AG20443 (cell line): ENCODE results near the gene CHST6.
"Not testable (repeated sequence)": the region's sequence is repeated elsewhere in the genome, so short reads cannot be mapped to it uniquely, and the experiment has no call there.

Source experiments
- DNase-seq: peaks from one replicate; pipeline ENCODE4 v3.0.0; 2012; ENCODE audit warnings: low spot score, mixed read lengths

The CHST6 gene

DNA sequence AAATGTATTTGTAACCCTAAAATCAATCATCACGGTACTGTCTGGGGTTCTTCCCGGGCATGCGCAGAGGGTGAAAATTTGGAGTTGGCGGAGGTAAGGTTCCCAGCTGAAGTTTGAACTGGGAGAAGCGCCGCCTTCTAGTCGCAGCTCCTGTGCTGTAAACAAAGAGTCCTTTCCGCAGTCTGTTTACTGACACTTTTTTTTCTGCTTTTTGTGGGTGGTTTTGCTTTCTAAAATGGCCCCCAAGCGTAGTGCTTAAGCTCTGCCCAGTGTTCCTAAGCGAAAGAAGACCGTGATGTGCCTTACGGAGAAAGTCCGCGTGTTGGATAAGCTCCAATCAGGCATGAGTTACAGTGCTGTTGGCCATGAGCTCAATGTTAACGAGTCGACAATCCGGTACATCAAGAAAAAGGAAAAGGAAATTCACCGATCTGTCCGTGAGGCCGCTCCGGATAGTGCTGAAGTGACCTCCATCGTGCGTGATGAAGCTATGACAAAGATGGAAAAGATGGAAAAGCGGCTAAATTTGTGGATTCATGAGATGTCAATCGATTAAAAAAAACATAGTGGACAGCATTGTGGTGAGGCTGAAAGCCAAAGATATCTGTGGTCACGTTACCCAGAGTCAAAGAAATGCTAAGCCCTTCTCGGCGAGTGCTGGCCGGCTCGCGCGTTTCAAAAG lies 61.4 kb downstream of the CHST6 start:
- peak; percentile 74 for DNase-seq

GRCh38 chr16:75432828-75433731 lies 62.2 kb downstream of the CHST6 start, which contains the start of gene CFDP1:
Gene CFDP1, minus strand, starts transcription at chr16:75433503. Its CDS starts 151 bp downstream, at chr16:75433352.
- peak; percentile 100 for DNase-seq

GRCh38 chr16:75429621-75430403 lies 65.4 kb downstream of the CHST6 start:
- DNase-seq = no peak

DNA sequence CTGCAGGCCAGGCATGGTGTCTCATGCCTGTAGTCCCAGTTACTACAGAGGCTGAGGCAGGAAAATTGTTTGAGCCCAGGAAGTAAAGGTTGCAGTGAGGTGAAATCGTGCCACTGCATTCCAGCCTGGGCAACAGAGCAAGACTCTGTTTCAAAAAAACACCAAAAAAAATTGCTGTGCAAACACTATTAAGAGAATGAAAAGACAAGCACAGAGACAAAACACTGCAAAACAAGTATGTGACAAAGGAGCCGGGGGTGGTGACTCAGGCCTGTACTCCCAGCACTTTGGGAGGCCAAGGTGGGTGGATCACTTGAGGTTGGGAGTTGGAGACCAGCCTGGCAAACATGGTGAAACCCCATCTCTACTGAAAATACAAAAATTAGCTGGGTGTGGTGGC lies 68.7 kb downstream of the CHST6 start:
- DNase-seq = peak; percentile 24

GRCh38 chr16:75424105-75424762 lies 71.0 kb downstream of the CHST6 start:
- not testable (repeated sequence) for DNase-seq

DNA sequence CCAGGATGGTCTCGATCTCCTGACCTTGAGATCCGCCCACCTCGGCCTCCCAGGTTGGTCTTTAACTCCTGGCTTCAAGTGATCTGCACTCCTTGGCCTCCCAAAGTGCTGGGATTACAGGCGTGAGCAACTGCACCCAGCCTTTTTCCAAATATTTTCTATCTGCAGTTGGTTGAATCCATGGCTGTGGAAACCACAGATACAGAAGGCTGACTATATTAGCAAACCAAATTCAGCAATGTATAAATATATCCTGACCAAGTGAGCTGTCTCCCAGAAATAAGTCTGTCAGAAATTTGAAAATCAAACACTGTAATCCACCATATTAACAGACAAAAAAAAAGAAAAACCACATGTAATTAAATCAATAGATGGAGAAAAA lies 71.5 kb downstream of the CHST6 start:
- DNase-seq = no peak
